ENCODE measurements around the gene NUTF2. TPM values are rescaled to one million over a fixed set of nuclear protein-coding genes. Genes with fewer than 3 reads are reported as not detected.

Gene NUTF2
- total RNA-seq, 5 donors from 2014 or later (not counting 1 experiment from before 2014, with no cell fraction given) = 37.4 to 55.0 (median 48.3) TPM

DNA sequence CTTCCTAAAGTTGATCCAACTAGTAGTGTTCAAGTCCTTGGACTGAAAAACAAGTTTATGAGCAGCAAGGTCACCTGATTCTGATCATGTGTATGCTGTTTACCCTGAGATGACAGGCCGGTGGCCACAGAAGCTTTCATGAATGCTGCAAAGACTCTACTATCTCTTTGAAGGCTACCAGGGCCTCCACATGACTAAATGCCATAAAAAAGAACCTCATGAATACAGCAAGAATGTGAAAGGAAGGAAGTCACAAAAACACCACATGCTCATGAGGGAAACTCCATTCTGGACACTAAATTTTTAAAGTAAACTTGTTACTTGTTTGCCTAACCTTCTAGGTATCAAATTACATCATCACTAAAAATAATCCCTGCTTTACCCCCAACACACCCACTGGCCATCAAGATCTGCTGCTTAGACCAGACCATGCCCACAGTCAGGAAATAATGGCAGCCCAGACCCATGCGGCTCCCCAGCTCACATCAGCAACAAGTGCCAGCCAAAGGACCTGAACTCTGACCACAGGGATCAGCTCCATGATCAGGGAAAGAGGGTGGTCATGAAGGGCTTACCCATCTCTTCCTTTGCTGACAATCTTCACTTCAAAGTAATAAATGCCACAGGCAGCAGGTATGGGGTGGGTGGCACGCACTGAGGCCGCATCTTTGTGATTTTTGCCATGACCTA is 41.7 kb upstream of the NUTF2 start:
- Mint-ChIP-seq H3K9me3 (no peaks in the 10 kb centered on the region), H3K27me3 (no peaks in the 10 kb centered on the region), H3K27ac (peak overlapping the region; percentile 59 to 94), H3K4me3 (peak overlapping the region; percentile 76 to 89 (median 87)), H3K4me1 (peaks cover 54 to 63% (median 58%) of the 10 kb centered on the region in 3 donors), H3K36me3 (peaks cover 20% of the 10 kb centered on the region)
- H3K4me3 ChIP-seq (ENCODE audit: control insufficient read depth in 1 of 2, extremely low read depth in 1 of 2, low read length in 1 of 2) = peak overlapping the region; percentile 87 to 97
- no peak overlapping the region for H3K27ac ChIP-seq (ENCODE audit: low read length)
- no peak for DNase-seq
- CTCF ChIA-PET = no interaction called here
- H3K9me3 ChIP-seq = no peaks in the 10 kb centered on the region
- POLR2A ChIA-PET = no interaction called here
- H3K27me3 ChIP-seq (replicated peaks in 1 of 2; ENCODE audit: control insufficient read depth in 2 of 2, extremely low read depth in 1 of 2, insufficient read depth in 2 of 2, low read length in 1 of 2) = no peaks in the 10 kb centered on the region
- peaks cover 43 to 57% of the 10 kb centered on the region in 2 experiments for H3K4me1 ChIP-seq (ENCODE audit: control insufficient read depth in 1 of 2, extremely low read depth in 1 of 2, insufficient read depth in 2 of 2, low read length in 2 of 2)
- peaks cover 0 to 13% of the 10 kb centered on the region in 2 donors for H3K36me3 ChIP-seq (ENCODE audit: control insufficient read depth in 2 of 2, extremely low read depth in 1 of 2, insufficient read depth in 1 of 2, low read length in 1 of 2)
- no peak for ATAC-seq (replicated peaks in 1 of 4)
- WGBS (ENCODE audit: insufficient coverage) = 92% methylated on average over 2 of the region's 4 CpGs

DNA sequence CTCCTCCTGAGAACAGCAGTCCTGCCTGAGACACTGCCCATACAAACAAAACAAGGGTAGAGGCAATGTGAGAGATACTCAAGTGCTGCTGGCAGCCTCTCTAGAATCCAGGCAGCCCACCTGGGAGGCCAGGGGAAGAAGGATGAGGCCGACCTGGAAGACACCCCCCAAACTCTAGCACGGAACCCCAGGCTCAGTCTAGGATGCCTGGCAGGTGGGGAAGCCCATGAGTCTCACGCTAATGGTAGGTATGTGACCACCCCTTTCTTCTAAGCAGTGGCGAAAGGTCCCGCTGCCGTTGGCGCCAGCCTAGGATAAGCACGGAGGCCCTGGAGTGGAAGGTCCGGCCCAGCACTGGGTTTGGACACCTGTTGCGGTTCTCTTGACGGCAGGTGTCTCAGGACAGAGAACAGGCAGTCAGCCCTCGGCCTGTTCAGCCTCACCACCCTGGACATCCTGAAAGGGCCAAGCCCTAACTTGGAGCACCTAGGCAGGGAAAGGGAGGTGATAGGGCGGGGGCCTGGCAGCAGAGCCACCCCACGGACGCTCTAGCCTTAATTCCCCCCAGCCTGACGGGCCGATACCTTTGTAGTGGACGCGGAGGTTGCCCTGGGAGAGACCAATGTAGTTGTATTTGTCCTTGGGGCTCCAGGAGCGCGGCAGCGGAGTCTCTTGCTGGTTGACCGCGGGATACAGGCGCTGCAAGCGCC is 40.9 kb upstream of the NUTF2 start:
- peaks cover 13% of the 10 kb centered on the region for H3K36me3 Mint-ChIP-seq
- Histone ChIP-seq H3K27ac (ENCODE audit: low read length) (peak overlapping the region; percentile 60), H3K36me3 (ENCODE audit: control insufficient read depth in 2 of 2, extremely low read depth in 1 of 2, insufficient read depth in 1 of 2, low read length in 1 of 2) (peaks cover 0 to 9% of the 10 kb centered on the region in 2 donors), H3K27me3 (replicated peaks in 1 of 2; ENCODE audit: control insufficient read depth in 2 of 2, extremely low read depth in 1 of 2, insufficient read depth in 2 of 2, low read length in 1 of 2) (no peaks in the 10 kb centered on the region), H3K4me3 (ENCODE audit: control insufficient read depth in 1 of 2, extremely low read depth in 1 of 2, low read length in 1 of 2) (peak overlapping the region; percentile 87 to 97), H3K4me1 (ENCODE audit: control insufficient read depth in 1 of 2, extremely low read depth in 1 of 2, insufficient read depth in 2 of 2, low read length in 2 of 2) (peaks cover 36 to 50% of the 10 kb centered on the region in 2 experiments), H3K9me3 (no peaks in the 10 kb centered on the region)
- CTCF ChIA-PET = interaction anchor here in 1 of 2 donors (0.6 to 1.5 kb wide), 15 partner anchors 10 to 628 kb away, joined by 3 to 19 read pairs (median 4); partner anchors contain the start of genes ATP6V0D1, GFOD2, NFATC3 and NUTF2
- POLR2A ChIA-PET = interaction anchor here in 1 of 2 donors (0.5 to 1.0 kb wide), 2 partner anchors 87 to 208 kb away, joined by 3 to 4 read pairs; partner anchors contain the start of gene GFOD2
- ATAC-seq (replicated peaks in 1 of 4) (no peak), DNase-seq (peak in 3 of 35 experiments; percentile 5 to 18 (median 6))
- H3K4me1 Mint-ChIP-seq = peaks cover 45 to 54% (median 49%) of the 10 kb centered on the region in 3 donors
- H3K27ac Mint-ChIP-seq = peak overlapping the region; percentile 65 to 94
- peak overlapping the region; percentile 76 to 89 (median 87) for H3K4me3 Mint-ChIP-seq
- H3K27me3 Mint-ChIP-seq = no peaks in the 10 kb centered on the region
- H3K9me3 Mint-ChIP-seq = no peaks in the 10 kb centered on the region
- WGBS (ENCODE audit: insufficient coverage) = 2% methylated on average over 18 of the region's 26 CpGs

DNA sequence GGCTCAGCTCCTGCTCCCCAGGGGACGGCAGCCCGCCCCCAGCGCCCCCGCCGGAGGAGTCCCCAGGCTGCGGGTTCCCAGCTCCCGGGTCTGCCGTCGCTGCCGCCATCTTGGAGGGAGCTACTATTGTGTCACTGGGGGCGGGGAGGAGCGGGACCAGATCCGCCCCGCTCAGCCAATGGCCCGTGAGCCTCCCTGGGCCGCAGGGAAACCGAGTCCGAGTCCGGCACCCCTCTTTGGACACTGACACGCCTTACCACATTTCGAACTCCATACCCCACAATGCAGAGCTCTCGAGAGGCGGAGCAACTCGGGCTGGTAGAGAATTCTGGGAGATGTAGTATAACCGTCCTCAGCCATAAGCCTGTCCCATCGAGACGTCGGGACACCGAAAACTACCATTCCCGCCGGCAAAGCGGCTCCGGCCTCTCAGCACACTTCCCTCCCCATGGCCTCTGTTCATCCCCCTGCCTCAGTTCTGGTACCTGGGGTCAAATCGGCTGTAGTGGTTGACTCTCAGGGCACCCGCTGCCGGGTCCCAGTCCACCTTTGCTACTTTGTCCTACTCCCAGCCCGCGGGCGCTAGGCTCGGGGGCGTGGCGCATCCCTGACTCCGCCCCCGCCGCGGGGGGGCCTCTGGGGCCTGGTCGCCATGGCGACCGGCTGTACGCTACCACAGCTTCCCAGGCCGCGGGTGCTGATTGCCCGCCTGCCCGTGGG is 40.1 kb upstream of the NUTF2 start, which contains the start of the genes RANBP10 and TSNAXIP1:
Gene RANBP10 (minus strand): TSS at position 133 of the 720 bp plus-strand sequence. CDS start 24 bp downstream, at position 109.
Gene TSNAXIP1 (plus strand): TSS at position 462 of the 720 bp plus-strand sequence. CDS start 261 bp downstream, outside the sequence.
- Histone ChIP-seq H3K27me3 (replicated peaks in 1 of 2; ENCODE audit: control insufficient read depth in 2 of 2, extremely low read depth in 1 of 2, insufficient read depth in 2 of 2, low read length in 1 of 2) (no peaks in the 10 kb centered on the region), H3K36me3 (ENCODE audit: control insufficient read depth in 2 of 2, extremely low read depth in 1 of 2, insufficient read depth in 1 of 2, low read length in 1 of 2) (peaks cover 0 to 5% of the 10 kb centered on the region in 2 donors), H3K9me3 (no peaks in the 10 kb centered on the region), H3K27ac (ENCODE audit: low read length) (peak within 1 kb of the TSS; percentile 70), H3K4me1 (ENCODE audit: control insufficient read depth in 1 of 2, extremely low read depth in 1 of 2, insufficient read depth in 2 of 2, low read length in 2 of 2) (peaks cover 29 to 43% of the 10 kb centered on the region in 2 experiments), H3K4me3 (ENCODE audit: control insufficient read depth in 1 of 2, extremely low read depth in 1 of 2, low read length in 1 of 2) (peak within 1 kb of the TSS; percentile 87 to 97)
- H3K9me3 Mint-ChIP-seq = no peaks in the 10 kb centered on the region
- H3K27ac Mint-ChIP-seq = peak within 1 kb of the TSS; percentile 79 to 94
- WGBS (ENCODE audit: insufficient coverage) = 0% methylated on average over 41 of the region's 54 CpGs
- H3K4me3 Mint-ChIP-seq = peak within 1 kb of the TSS; percentile 76 to 89 (median 87)
- DNase-seq (peak; percentile 89 to 98 (median 95)), ATAC-seq (replicated peaks in 1 of 4) (peak; percentile 92 to 93 (median 92))
- H3K4me1 Mint-ChIP-seq = peaks cover 38 to 47% (median 42%) of the 10 kb centered on the region in 3 donors
- ChIA-PET POLR2A (interaction anchor here in 1 of 2 donors (0.5 to 1.0 kb wide), 4 partner anchors 87 to 207 kb away, joined by 3 to 10 read pairs (median 4); partner anchors contain the start of genes GFOD2 and PSKH1), CTCF (interaction anchor here in 1 of 2 donors (0.5 to 1.5 kb wide), 17 partner anchors 10 to 1455 kb away, joined by 3 to 19 read pairs (median 4); partner anchors contain the start of genes ATP6V0D1, GFOD2, NFATC3 and NUTF2)
- H3K27me3 Mint-ChIP-seq = no peaks in the 10 kb centered on the region
- peaks cover 9% of the 10 kb centered on the region for H3K36me3 Mint-ChIP-seq

GRCh38 chr16:67807148-67807682 is 39.5 kb upstream of the NUTF2 start:
- peak overlapping the region; percentile 79 to 94 for H3K27ac Mint-ChIP-seq
- no peaks in the 10 kb centered on the region for H3K27me3 Mint-ChIP-seq
- ATAC-seq (replicated peaks in 1 of 4) (no peak), DNase-seq (no peak)
- no peaks in the 10 kb centered on the region for H3K27me3 ChIP-seq (replicated peaks in 1 of 2; ENCODE audit: control insufficient read depth in 2 of 2, extremely low read depth in 1 of 2, insufficient read depth in 2 of 2, low read length in 1 of 2)
- H3K36me3 Mint-ChIP-seq = peaks cover 9% of the 10 kb centered on the region
- peaks cover 0 to 5% of the 10 kb centered on the region in 2 donors for H3K36me3 ChIP-seq (ENCODE audit: control insufficient read depth in 2 of 2, extremely low read depth in 1 of 2, insufficient read depth in 1 of 2, low read length in 1 of 2)
- H3K4me3 Mint-ChIP-seq = peak overlapping the region; percentile 76 to 89 (median 87)
- 29% methylated on average over 10 of the region's 24 CpGs for WGBS (ENCODE audit: insufficient coverage)
- ChIA-PET CTCF (interaction anchor here in 1 of 2 donors (0.5 to 1.5 kb wide), 16 partner anchors 9 to 1455 kb away, joined by 3 to 19 read pairs (median 4); partner anchors contain the start of genes GFOD2, NFATC3 and NUTF2), POLR2A (interaction anchor here in 1 of 2 donors (0.6 to 1.0 kb wide), 4 partner anchors 36 to 199 kb away, joined by 3 to 10 read pairs (median 4); partner anchors contain the start of genes GFOD2 and PSKH1)
- peak overlapping the region; percentile 70 for H3K27ac ChIP-seq (ENCODE audit: low read length)
- peaks cover 24 to 37% of the 10 kb centered on the region in 2 experiments for H3K4me1 ChIP-seq (ENCODE audit: control insufficient read depth in 1 of 2, extremely low read depth in 1 of 2, insufficient read depth in 2 of 2, low read length in 2 of 2)
- peak overlapping the region; percentile 87 to 97 for H3K4me3 ChIP-seq (ENCODE audit: control insufficient read depth in 1 of 2, extremely low read depth in 1 of 2, low read length in 1 of 2)
- peaks cover 32 to 41% (median 36%) of the 10 kb centered on the region in 3 donors for H3K4me1 Mint-ChIP-seq
- H3K9me3 ChIP-seq = no peaks in the 10 kb centered on the region
- no peaks in the 10 kb centered on the region for H3K9me3 Mint-ChIP-seq

DNA sequence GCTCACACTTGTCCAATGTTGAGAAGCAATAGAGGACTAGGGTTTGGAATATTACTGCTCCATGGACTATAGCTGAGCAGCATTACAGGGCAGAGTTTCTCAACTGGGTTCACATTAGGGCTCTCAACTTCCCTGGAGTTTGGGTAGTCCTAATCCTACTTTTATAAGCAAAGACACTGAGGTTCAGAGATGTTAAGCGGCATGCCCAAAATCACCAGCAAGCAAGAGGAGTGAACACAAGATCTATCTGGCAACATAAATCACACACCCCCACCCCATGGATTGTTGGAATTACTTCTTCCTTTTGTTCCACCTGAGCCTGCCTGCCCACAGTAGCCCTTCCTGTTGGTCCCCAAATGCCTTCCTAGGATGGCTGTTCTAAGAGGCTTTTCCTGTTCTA is 34.8 kb upstream of the NUTF2 start:
- Mint-ChIP-seq H3K27me3 (no peaks in the 10 kb centered on the region), H3K27ac (no peak overlapping the region), H3K36me3 (no peaks in the 10 kb centered on the region), H3K4me3 (no peak overlapping the region), H3K4me1 (peaks cover 9 to 13% (median 10%) of the 10 kb centered on the region in 3 donors), H3K9me3 (no peaks in the 10 kb centered on the region)
- H3K27ac ChIP-seq (ENCODE audit: low read length) = no peak overlapping the region
- POLR2A ChIA-PET = no interaction called here
- DNase-seq = no peak
- CTCF ChIA-PET = interaction anchor here (0.7 to 0.8 kb wide), 2 partner anchors 469 to 486 kb away, joined by 3 to 4 read pairs; no protein-coding TSS in a partner anchor
- peaks cover 0 to 2% of the 10 kb centered on the region in 2 experiments for H3K27me3 ChIP-seq (replicated peaks in 1 of 2; ENCODE audit: control insufficient read depth in 2 of 2, extremely low read depth in 1 of 2, insufficient read depth in 2 of 2, low read length in 1 of 2)
- no peaks in the 10 kb centered on the region for H3K9me3 ChIP-seq
- peaks cover 0 to 2% of the 10 kb centered on the region in 2 donors for H3K36me3 ChIP-seq (ENCODE audit: control insufficient read depth in 2 of 2, extremely low read depth in 1 of 2, insufficient read depth in 1 of 2, low read length in 1 of 2)
- ATAC-seq (replicated peaks in 1 of 4) = no peak
- H3K4me3 ChIP-seq (ENCODE audit: control insufficient read depth in 1 of 2, extremely low read depth in 1 of 2, low read length in 1 of 2) = no peak overlapping the region
- peaks cover 2 to 15% of the 10 kb centered on the region in 2 experiments for H3K4me1 ChIP-seq (ENCODE audit: control insufficient read depth in 1 of 2, extremely low read depth in 1 of 2, insufficient read depth in 2 of 2, low read length in 2 of 2)
- WGBS (ENCODE audit: insufficient coverage) = no CpG with 5 or more reads among the region's 1 CpG
